Activated T-cell treated with anti-CD3 and anti-CD28 coated beads for 24 hours (primary cell): ENCODE results near the gene RASGRF1.

Source experiments
- DNase-seq: peaks from one replicate; pipeline ENCODE4 v3.0.0-alpha.2; 2020; ENCODE audit warnings: low read depth

RASGRF1 gene

GRCh38 chr15:79065706-79066376, 24.7 kb downstream of the RASGRF1 start:
- no peak for DNase-seq

- DNase-seq = no peak
Measured at GRCh38 chr15:79065361-79065705, 25.2 kb downstream of the RASGRF1 start.

- no peak for DNase-seq
Measured at GRCh38 chr15:79064496-79064895, 26.1 kb downstream of the RASGRF1 start.

GRCh38 chr15:79060175-79060574, 30.4 kb downstream of the RASGRF1 start:
- DNase-seq = no peak

GRCh38 chr15:79059081-79059572, 31.5 kb downstream of the RASGRF1 start:
- no peak for DNase-seq

- DNase-seq = no peak
Measured at GRCh38 chr15:79058260-79058850, 32.2 kb downstream of the RASGRF1 start.

- DNase-seq = no peak
Measured at GRCh38 chr15:79057050-79057449, 33.5 kb downstream of the RASGRF1 start.

GRCh38 chr15:79054350-79054749, 36.2 kb downstream of the RASGRF1 start:
- no peak for DNase-seq

GRCh38 chr15:79053894-79054293, 36.7 kb downstream of the RASGRF1 start:
- DNase-seq = no peak

GRCh38 chr15:79051941-79052731, 38.4 kb downstream of the RASGRF1 start:
- DNase-seq = no peak

GRCh38 chr15:79051029-79051428, 39.6 kb downstream of the RASGRF1 start:
- no peak for DNase-seq

- no peak for DNase-seq
Measured at GRCh38 chr15:79050341-79050740, 40.2 kb downstream of the RASGRF1 start.

GRCh38 chr15:79049416-79049815, 41.2 kb downstream of the RASGRF1 start:
- no peak for DNase-seq

- no peak for DNase-seq
Measured at GRCh38 chr15:79047676-79048439, 42.7 kb downstream of the RASGRF1 start.

GRCh38 chr15:79046691-79047404, 43.7 kb downstream of the RASGRF1 start:
- DNase-seq = no peak

GRCh38 chr15:79045041-79045440, 45.5 kb downstream of the RASGRF1 start:
- DNase-seq = no peak

- no peak for DNase-seq
Measured at GRCh38 chr15:79042213-79042928, 48.2 kb downstream of the RASGRF1 start.

GRCh38 chr15:79041601-79042168, 48.9 kb downstream of the RASGRF1 start:
- no peak for DNase-seq

GRCh38 chr15:79037848-79038247, 52.7 kb downstream of the RASGRF1 start:
- no peak for DNase-seq

- DNase-seq = no peak
Measured at GRCh38 chr15:79036323-79036722, 54.3 kb downstream of the RASGRF1 start.

GRCh38 chr15:79035814-79036213, 54.8 kb downstream of the RASGRF1 start:
- DNase-seq = no peak
